RWPE2 (cell line): Measurements from ENCODE around the gene TFAP2C.

Source experiments
- ATAC-seq: fragments of 200-7000 bp; cut with Tn5 transposase; 3 replicates; pipeline ENCODE4 v1.9.1; 2021; ENCODE audit warnings: low read depth
- DNase-seq: peaks from one replicate; pipeline ENCODE4 v3.0.0-alpha.2; 2020; ENCODE audit warnings: low spot score
- H3K27ac ChIP-seq: fragments of 450-650 bp; 2 replicates; pipeline ENCODE4 v1.5.1; 2017; ENCODE audit warnings: mild to moderate bottlenecking; ENCODE audit not compliant: poor library complexity, severe bottlenecking
- H3K27me3 ChIP-seq: fragments of 250-450 bp; sonication (Bioruptor Pico); 2 replicates; pipeline ENCODE4 v1.5.1; 2021; ENCODE audit warnings: mild to moderate bottlenecking, moderate library complexity; ENCODE audit not compliant: insufficient read depth, poor library complexity, severe bottlenecking
- H3K36me3 ChIP-seq: fragments of 250-450 bp; sonication (Bioruptor Pico); 2 replicates; pipeline ENCODE4 v1.5.1; 2020; ENCODE audit warnings: low read depth, mild to moderate bottlenecking, moderate library complexity
- H3K4me1 ChIP-seq: fragments of 250-450 bp; sonication (Bioruptor Pico); 2 replicates; pipeline ENCODE4 v1.5.1; 2021; ENCODE audit warnings: mild to moderate bottlenecking, moderate library complexity; ENCODE audit not compliant: insufficient read depth, poor library complexity, severe bottlenecking
- H3K4me3 ChIP-seq: fragments of 250-450 bp; sonication (Bioruptor Pico); 2 replicates; pipeline ENCODE4 v1.5.1; 2021; ENCODE audit warnings: mild to moderate bottlenecking, moderate library complexity; ENCODE audit not compliant: severe bottlenecking
- H3K9me3 ChIP-seq: fragments of 250-450 bp; sonication (Bioruptor Pico); 2 replicates; pipeline ENCODE4 v1.5.1; 2021; ENCODE audit warnings: mild to moderate bottlenecking, moderate library complexity; ENCODE audit not compliant: severe bottlenecking
- CTCF ChIP-seq: fragments of 450-650 bp; IDR thresholded peaks from one replicate; pipeline ENCODE4 v1.5.1; 2017; ENCODE audit warnings: mild to moderate bottlenecking, moderate library complexity; ENCODE audit not compliant: poor library complexity, severe bottlenecking

The TFAP2C gene

GRCh38 chr20:56606174-56606945 is 22.7 kb upstream of the TFAP2C start:
- H3K27ac ChIP-seq = peak overlapping the region; percentile 66
- ATAC-seq (peak; percentile 99), DNase-seq (peak; percentile 95)
- no peaks in the 10 kb centered on the region for H3K36me3 ChIP-seq
- H3K4me3 ChIP-seq = no peak overlapping the region
- H3K9me3 ChIP-seq = no peaks in the 10 kb centered on the region
- no peak for TF ChIP-seq CTCF
- no peaks in the 10 kb centered on the region for H3K27me3 ChIP-seq
- H3K4me1 ChIP-seq = peaks cover 24% of the 10 kb centered on the region

- no peaks in the 10 kb centered on the region for H3K36me3 ChIP-seq
- ATAC-seq (peak; percentile 15; the same call in 2 of the 3 replicates), DNase-seq (no peak)
- peaks cover 24% of the 10 kb centered on the region for H3K4me1 ChIP-seq
- H3K27ac ChIP-seq = peak overlapping the region; percentile 66
- no peaks in the 10 kb centered on the region for H3K9me3 ChIP-seq
- no peak overlapping the region for H3K4me3 ChIP-seq
- H3K27me3 ChIP-seq = no peaks in the 10 kb centered on the region
- TF ChIP-seq CTCF = no peak
These were observed 21.9 kb upstream of the TFAP2C start for GRCh38 chr20:56607061-56607704.

GRCh38 chr20:56608376-56608775 is 20.7 kb upstream of the TFAP2C start:
- no peak for ATAC-seq
- Histone ChIP-seq H3K9me3 (no peaks in the 10 kb centered on the region), H3K36me3 (no peaks in the 10 kb centered on the region), H3K27me3 (no peaks in the 10 kb centered on the region), H3K27ac (no peak overlapping the region), H3K4me1 (peaks cover 24% of the 10 kb centered on the region), H3K4me3 (no peak overlapping the region)
- TF ChIP-seq CTCF = no peak
- DNase-seq = no peak

- Histone ChIP-seq H3K4me3 (no peak overlapping the region), H3K9me3 (no peaks in the 10 kb centered on the region), H3K4me1 (peaks cover 24% of the 10 kb centered on the region), H3K27ac (no peak overlapping the region), H3K27me3 (no peaks in the 10 kb centered on the region), H3K36me3 (no peaks in the 10 kb centered on the region)
- no peak for TF ChIP-seq CTCF
- ATAC-seq (no peak), DNase-seq (no peak)
These were observed 19.8 kb upstream of the TFAP2C start for GRCh38 chr20:56609321-56609720.

GRCh38 chr20:56610098-56610497 is 19.0 kb upstream of the TFAP2C start:
- H3K27me3 ChIP-seq = no peaks in the 10 kb centered on the region
- H3K4me1 ChIP-seq = peaks cover 22% of the 10 kb centered on the region
- no peak overlapping the region for H3K4me3 ChIP-seq
- H3K36me3 ChIP-seq = no peaks in the 10 kb centered on the region
- no peak for TF ChIP-seq CTCF
- no peak overlapping the region for H3K27ac ChIP-seq
- no peaks in the 10 kb centered on the region for H3K9me3 ChIP-seq
- no peak for ATAC-seq
- no peak for DNase-seq
